Neutrophil (primary cell): Measurements from ENCODE around the gene ARHGAP22.

Experiments used
- H3K27ac ChIP-seq: fragments of 200-600 bp; sonication (generic); 2 replicates; pipeline ENCODE4 v1.5.1; 2016; ENCODE audit warnings: mild to moderate bottlenecking, moderate library complexity
- H3K27me3 ChIP-seq: fragments of 200-600 bp; sonication (generic); 2 replicates; pipeline ENCODE4 v1.6.0; 2016; ENCODE audit warnings: mild to moderate bottlenecking
- H3K36me3 ChIP-seq: fragments of 200-600 bp; sonication (generic); 2 replicates; pipeline ENCODE4 v1.5.1; 2017
- H3K4me1 ChIP-seq, 2 experiments: fragments of 200-600 bp in 1 of 2; sonication (generic) in 1 of 2; 1 replicate in 1 of 2; 2 replicates in 1 of 2; pipeline versions ENCODE4 v1.5.1 to v1.6.1; 2013 to 2016; ENCODE audit warnings: low read depth in 1 of 2, low read length in 1 of 2, mild to moderate bottlenecking in 1 of 2, moderate library complexity in 1 of 2; ENCODE audit not compliant: control insufficient read depth in 1 of 2, insufficient read depth in 1 of 2
- H3K4me3 ChIP-seq, 2 experiments: fragments of 200-600 bp in 1 of 2; sonication (generic) in 1 of 2; 1 replicate in 1 of 2; 2 replicates in 1 of 2; pipeline ENCODE4 v1.5.1; 2013 to 2016; ENCODE audit warnings: low read depth in 1 of 2, low read length in 1 of 2, mild to moderate bottlenecking in 1 of 2, moderate library complexity in 1 of 2
- H3K9me3 ChIP-seq: fragments of 200-600 bp; sonication (generic); 2 replicates; pipeline ENCODE4 v1.5.1; 2016
- TF ChIP-seq, protein P1 (sequence below): fragments of 200-600 bp; sonication (generic); IDR thresholded peaks from 2 replicates; pipeline ENCODE4 v1.5.1; 2016; ENCODE audit warnings: antibody characterized with exemption

ARHGAP22 gene

DNA sequence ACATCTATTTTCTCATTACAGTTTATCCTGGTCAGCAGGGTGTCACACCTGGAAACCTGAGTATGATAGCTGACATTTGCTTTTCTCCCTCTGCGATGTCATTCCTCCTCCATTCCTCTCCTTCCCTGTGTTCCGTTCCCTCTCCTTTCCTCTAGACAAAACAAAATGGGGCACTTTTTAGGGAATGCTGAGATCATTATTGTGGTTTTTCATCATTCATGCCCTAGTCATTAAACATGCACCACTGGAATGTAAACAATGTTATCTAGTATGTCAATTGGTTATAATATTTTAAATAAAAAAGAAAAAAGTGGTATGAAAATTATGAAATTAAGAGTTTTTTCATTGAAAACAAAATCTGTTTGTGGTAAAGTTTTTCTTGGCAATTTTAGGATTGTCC, 165.8 kb downstream of the ARHGAP22 start:
- Histone ChIP-seq H3K36me3 (peaks cover 14% of the 10 kb centered on the region), H3K4me3 (no peak overlapping the region), H3K4me1 (no peaks in the 10 kb centered on the region), H3K9me3 (no peaks in the 10 kb centered on the region), H3K27ac (no peak overlapping the region), H3K27me3 (no peaks in the 10 kb centered on the region)
- TF ChIP-seq, protein P1, sequence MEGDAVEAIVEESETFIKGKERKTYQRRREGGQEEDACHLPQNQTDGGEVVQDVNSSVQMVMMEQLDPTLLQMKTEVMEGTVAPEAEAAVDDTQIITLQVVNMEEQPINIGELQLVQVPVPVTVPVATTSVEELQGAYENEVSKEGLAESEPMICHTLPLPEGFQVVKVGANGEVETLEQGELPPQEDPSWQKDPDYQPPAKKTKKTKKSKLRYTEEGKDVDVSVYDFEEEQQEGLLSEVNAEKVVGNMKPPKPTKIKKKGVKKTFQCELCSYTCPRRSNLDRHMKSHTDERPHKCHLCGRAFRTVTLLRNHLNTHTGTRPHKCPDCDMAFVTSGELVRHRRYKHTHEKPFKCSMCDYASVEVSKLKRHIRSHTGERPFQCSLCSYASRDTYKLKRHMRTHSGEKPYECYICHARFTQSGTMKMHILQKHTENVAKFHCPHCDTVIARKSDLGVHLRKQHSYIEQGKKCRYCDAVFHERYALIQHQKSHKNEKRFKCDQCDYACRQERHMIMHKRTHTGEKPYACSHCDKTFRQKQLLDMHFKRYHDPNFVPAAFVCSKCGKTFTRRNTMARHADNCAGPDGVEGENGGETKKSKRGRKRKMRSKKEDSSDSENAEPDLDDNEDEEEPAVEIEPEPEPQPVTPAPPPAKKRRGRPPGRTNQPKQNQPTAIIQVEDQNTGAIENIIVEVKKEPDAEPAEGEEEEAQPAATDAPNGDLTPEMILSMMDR, result no peak

- no peaks in the 10 kb centered on the region for H3K27me3 ChIP-seq
- H3K36me3 ChIP-seq, result peaks cover 14% of the 10 kb centered on the region
Observed at GRCh38 chr10:48437546-48437945, 167.3 kb downstream of the ARHGAP22 start.

GRCh38 chr10:48431871-48432270, 173.0 kb downstream of the ARHGAP22 start:
- Histone ChIP-seq H3K4me1 (no peaks in the 10 kb centered on the region), H3K27me3 (no peaks in the 10 kb centered on the region), H3K27ac (no peak overlapping the region), H3K4me3 (no peak overlapping the region), H3K36me3 (peaks cover 19% of the 10 kb centered on the region), H3K9me3 (no peaks in the 10 kb centered on the region)
- TF ChIP-seq, protein P1, result no peak

More at GRCh38 chr10:48437546-48437945, 167.3 kb downstream of the ARHGAP22 start:
- TF ChIP-seq, protein P1, result no peak
- no peak overlapping the region for H3K27ac ChIP-seq
- H3K4me1 ChIP-seq, result no peaks in the 10 kb centered on the region
- no peak overlapping the region for H3K4me3 ChIP-seq
- H3K9me3 ChIP-seq, result no peaks in the 10 kb centered on the region

DNA sequence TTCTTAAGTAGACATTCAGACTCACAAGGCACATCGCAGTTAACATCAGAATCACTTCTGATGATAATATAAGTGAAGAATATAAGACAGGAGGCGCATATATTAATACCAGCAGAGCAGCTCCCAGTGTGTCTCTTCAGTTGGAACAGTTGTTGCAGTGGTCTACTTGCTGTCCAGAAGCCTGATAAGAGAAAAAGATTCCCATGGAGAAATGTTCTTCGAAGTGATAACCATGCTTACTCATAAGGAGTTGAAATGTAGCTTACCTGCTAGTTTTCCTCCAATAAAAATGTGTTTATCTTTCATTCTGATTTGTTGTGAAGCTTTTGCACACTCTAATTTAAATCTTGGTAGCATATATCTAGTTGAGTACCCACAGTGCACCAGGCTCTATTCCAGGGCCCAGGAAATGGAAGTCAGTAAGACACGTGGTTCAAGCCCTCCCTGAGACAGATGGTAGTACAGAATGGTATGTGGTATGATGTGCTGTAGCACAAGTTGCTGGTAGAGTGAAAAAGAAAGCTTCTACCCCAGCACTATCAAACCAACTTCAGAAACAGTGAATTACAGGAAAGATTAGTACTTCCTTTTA, 174.4 kb downstream of the ARHGAP22 start:
- no peaks in the 10 kb centered on the region for H3K4me1 ChIP-seq
- peaks cover 10% of the 10 kb centered on the region for H3K36me3 ChIP-seq
- TF ChIP-seq, protein P1, result no peak
- no peak overlapping the region for H3K4me3 ChIP-seq
- no peaks in the 10 kb centered on the region for H3K9me3 ChIP-seq
- no peak overlapping the region for H3K27ac ChIP-seq
- H3K27me3 ChIP-seq, result no peaks in the 10 kb centered on the region

DNA sequence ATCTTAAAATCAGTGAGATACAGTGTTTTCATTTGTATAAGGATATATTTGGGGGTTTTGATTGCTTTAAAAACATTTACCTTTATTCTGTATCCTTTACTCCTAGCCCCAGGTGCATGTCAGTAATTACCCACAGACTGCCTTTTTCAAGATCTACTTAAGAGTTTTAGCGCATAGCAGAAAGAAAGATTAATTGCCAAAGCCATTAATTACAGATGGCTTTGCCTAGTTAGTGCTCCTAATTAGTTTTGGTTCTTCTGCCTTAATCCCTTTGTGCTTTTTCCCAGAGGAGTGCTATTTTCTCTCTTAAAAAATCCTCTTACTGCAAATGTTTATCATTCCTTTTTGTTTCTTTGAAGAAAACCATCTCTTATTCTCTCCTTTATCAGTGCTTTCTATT, 175.6 kb downstream of the ARHGAP22 start:
- Histone ChIP-seq H3K4me3 (no peak overlapping the region), H3K27ac (no peak overlapping the region), H3K4me1 (no peaks in the 10 kb centered on the region), H3K27me3 (no peaks in the 10 kb centered on the region), H3K9me3 (no peaks in the 10 kb centered on the region), H3K36me3 (peaks cover 10% of the 10 kb centered on the region)
- TF ChIP-seq, protein P1, result no peak
